SU-DHL-6 (cell line): ENCODE results near the gene REXO4.

ENCODE experiments used
- H2AFZ ChIP-seq: fragments of 200-600 bp; sonication (generic); 2 replicates; pipeline ENCODE4 v1.6.1; 2014; ENCODE audit warnings: low read depth, mild to moderate bottlenecking, moderate library complexity, mixed read lengths, antibody characterized with exemption, low read length; ENCODE audit not compliant: severe bottlenecking
- H3F3A ChIP-seq: fragments of 200-600 bp; shearing (Covaris generic); 2 replicates; pipeline ENCODE4 v1.6.0; 2016; ENCODE audit warnings: antibody characterized with exemption, mild to moderate bottlenecking; ENCODE audit not compliant: insufficient read depth
- H3K27ac ChIP-seq: fragments of 200-600 bp; sonication (generic); 2 replicates; pipeline ENCODE4 v1.5.1; 2016; ENCODE audit warnings: low read depth, mild to moderate bottlenecking, low read length, moderate library complexity, mixed read lengths
- H3K27me3 ChIP-seq: fragments of 200-600 bp; sonication (generic), shearing (Covaris generic); 2 replicates; pipeline ENCODE4 v1.6.0; 2014; ENCODE audit warnings: mild to moderate bottlenecking, low read length
- H3K36me3 ChIP-seq: fragments of 200-600 bp; sonication (generic); 2 replicates; pipeline ENCODE4 v1.6.1; 2014; ENCODE audit warnings: mild to moderate bottlenecking, low read length, mixed read lengths
- H3K4me2 ChIP-seq: fragments of 300-600, 200-600 bp; shearing (Covaris generic), sonication (generic); 2 replicates; pipeline ENCODE4 v1.6.0; 2014; ENCODE audit warnings: low read length, low read depth, mild to moderate bottlenecking; ENCODE audit not compliant: poor library complexity, severe bottlenecking
- H3K4me3 ChIP-seq: fragments of 200-600 bp; sonication (generic); 2 replicates; pipeline ENCODE4 v1.5.1; 2014; ENCODE audit warnings: antibody characterized with exemption, low read length, mild to moderate bottlenecking, mixed read lengths; ENCODE audit not compliant: insufficient read depth, poor library complexity, severe bottlenecking
- H3K79me2 ChIP-seq: fragments of 200-600 bp; sonication (generic); 2 replicates; pipeline ENCODE4 v1.6.1; 2014; ENCODE audit warnings: mild to moderate bottlenecking, low read length, moderate library complexity; ENCODE audit not compliant: insufficient read depth
- H3K9ac ChIP-seq: fragments of 200-600 bp; sonication (generic); 2 replicates; pipeline ENCODE4 v1.7.0; 2014; ENCODE audit warnings: mild to moderate bottlenecking, low read length
- H3K9me2 ChIP-seq: fragments of 200-600 bp; sonication (generic); replicated peaks from 2 replicates; pipeline ENCODE4 v1.6.1; 2014; ENCODE audit warnings: low read length; ENCODE audit not compliant: insufficient read depth
- H3K9me3 ChIP-seq: fragments of 200-600 bp; sonication (generic); 2 replicates; pipeline ENCODE4 v1.6.1; 2014; ENCODE audit warnings: low read length, mixed read lengths; ENCODE audit not compliant: insufficient read depth
- H4K20me1 ChIP-seq: fragments of 200-600 bp; sonication (generic); 2 replicates; pipeline ENCODE4 v1.6.1; 2014; ENCODE audit warnings: low read depth, mild to moderate bottlenecking, antibody characterized with exemption, low read length, moderate library complexity, mixed read lengths
- EZH2phosphoT487 ChIP-seq: fragments of 200-600 bp; sonication (generic), shearing (Covaris generic); conservative IDR thresholded peaks from 2 replicates; pipeline ENCODE4 v1.6.1; 2018; ENCODE audit warnings: mild to moderate bottlenecking, antibody characterized with exemption, low read length, moderate library complexity, mixed read lengths
- TF ChIP-seq, protein P1 (sequence below): fragments of 200-600 bp; sonication (generic); IDR thresholded peaks from one replicate; pipeline ENCODE4 v1.5.1; 2017; ENCODE audit warnings: antibody characterized with exemption, mild to moderate bottlenecking, low read length, moderate library complexity; ENCODE audit not compliant: insufficient read depth, poor library complexity, severe bottlenecking

REXO4 gene

DNA sequence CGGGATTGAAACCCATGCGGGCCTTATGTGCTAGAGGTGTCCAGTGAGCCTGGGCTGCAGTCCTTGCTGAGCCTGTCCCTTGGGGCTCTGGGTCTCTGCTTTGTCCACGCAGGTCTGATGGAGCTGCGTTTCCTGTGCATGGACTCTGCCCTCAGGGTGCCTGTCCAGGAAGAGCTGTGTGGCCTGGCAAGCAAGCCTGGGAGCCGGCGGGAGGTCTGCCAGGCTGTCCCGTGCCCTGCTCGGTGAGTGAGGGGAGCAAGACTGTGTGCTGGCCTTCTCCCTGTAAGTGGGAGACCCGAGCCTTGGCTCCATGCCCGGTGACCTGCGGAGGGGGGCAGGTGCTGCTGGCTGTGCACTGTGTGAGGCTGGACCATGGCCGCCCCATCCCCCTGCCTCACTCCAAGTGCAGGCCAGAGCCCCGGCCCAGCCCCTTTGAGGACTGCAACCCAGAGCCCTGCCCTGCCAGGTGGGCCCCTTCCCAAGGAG lies 30.7 kb upstream of the REXO4 start:
- no peak for TF ChIP-seq EZH2phosphoT487
- TF ChIP-seq, protein P1, sequence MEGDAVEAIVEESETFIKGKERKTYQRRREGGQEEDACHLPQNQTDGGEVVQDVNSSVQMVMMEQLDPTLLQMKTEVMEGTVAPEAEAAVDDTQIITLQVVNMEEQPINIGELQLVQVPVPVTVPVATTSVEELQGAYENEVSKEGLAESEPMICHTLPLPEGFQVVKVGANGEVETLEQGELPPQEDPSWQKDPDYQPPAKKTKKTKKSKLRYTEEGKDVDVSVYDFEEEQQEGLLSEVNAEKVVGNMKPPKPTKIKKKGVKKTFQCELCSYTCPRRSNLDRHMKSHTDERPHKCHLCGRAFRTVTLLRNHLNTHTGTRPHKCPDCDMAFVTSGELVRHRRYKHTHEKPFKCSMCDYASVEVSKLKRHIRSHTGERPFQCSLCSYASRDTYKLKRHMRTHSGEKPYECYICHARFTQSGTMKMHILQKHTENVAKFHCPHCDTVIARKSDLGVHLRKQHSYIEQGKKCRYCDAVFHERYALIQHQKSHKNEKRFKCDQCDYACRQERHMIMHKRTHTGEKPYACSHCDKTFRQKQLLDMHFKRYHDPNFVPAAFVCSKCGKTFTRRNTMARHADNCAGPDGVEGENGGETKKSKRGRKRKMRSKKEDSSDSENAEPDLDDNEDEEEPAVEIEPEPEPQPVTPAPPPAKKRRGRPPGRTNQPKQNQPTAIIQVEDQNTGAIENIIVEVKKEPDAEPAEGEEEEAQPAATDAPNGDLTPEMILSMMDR: no peak
- H3K4me2 ChIP-seq: no peak overlapping the region
- H3K36me3 ChIP-seq: no peaks in the 10 kb centered on the region
- H4K20me1 ChIP-seq: no peaks in the 10 kb centered on the region
- no peaks in the 10 kb centered on the region for H3F3A ChIP-seq
- H3K27me3 ChIP-seq: no peaks in the 10 kb centered on the region
- no peak overlapping the region for H3K9ac ChIP-seq
- no peaks in the 10 kb centered on the region for H3K9me2 ChIP-seq
- no peak overlapping the region for H2AFZ ChIP-seq
- no peak overlapping the region for H3K4me3 ChIP-seq
- H3K27ac ChIP-seq: no peak overlapping the region
- no peaks in the 10 kb centered on the region for H3K79me2 ChIP-seq
- no peaks in the 10 kb centered on the region for H3K9me3 ChIP-seq

DNA sequence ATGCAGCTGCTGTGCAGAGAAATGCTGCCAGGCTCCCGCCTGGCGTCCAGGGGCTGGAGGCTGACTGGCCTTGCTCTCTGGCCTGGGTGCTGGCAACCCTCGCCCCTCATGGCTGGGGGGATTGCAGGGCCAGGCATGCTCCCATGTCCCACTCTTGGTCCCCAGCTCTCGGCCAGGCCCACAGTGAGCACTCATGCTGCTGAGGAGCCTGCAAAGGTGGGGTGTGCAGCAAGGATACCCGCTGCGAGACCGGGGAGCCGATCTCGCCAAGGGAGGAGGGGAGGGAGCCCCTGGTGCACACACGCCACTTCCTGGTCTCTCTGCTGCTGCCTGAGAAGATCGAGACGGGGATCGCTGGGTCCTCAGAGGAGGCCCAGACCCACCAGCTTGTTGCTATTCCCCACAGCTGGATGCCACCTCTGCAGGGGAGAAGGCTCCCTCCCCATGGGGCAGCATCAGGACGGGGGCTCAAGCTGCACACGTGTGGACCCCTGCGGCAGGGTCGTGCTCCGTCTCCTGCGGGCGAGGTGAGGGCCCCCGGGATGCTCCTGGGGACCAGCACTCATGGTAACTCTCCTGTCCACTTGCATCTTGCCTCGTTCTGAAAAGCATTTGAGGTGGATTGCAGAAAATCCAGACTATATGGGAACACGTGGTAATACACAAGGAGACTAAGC lies 27.6 kb upstream of the REXO4 start:
- H3K4me2 ChIP-seq: no peak overlapping the region
- H3K36me3 ChIP-seq: no peaks in the 10 kb centered on the region
- no peaks in the 10 kb centered on the region for H3K27me3 ChIP-seq
- no peak overlapping the region for H3K27ac ChIP-seq
- no peaks in the 10 kb centered on the region for H3K79me2 ChIP-seq
- H4K20me1 ChIP-seq: no peaks in the 10 kb centered on the region
- no peaks in the 10 kb centered on the region for H3F3A ChIP-seq
- TF ChIP-seq, protein P1: no peak
- H3K9me3 ChIP-seq: no peaks in the 10 kb centered on the region
- H3K9ac ChIP-seq: no peak overlapping the region
- no peaks in the 10 kb centered on the region for H3K9me2 ChIP-seq
- no peak overlapping the region for H2AFZ ChIP-seq
- H3K4me3 ChIP-seq: no peak overlapping the region

DNA sequence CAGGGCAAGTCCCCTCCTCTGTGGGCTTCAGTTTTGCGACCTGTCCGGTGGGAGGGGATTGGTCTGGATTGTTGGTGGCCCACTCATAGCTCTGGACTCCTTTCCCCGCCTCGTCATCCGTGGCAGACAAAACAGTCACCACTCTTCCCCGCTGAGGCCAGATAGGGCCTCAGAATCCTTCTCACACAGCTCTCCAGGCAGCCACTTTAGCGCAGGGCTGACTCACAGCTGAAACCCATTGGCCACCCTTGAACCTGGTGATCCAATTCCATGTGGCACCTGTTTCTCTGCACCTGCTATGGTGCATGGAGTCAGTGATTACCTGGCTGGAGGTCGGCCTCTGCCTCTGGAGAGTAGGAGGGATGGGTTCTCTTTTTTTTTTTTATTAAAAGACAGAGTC lies 26.2 kb upstream of the REXO4 start:
- H3K27ac ChIP-seq: no peak overlapping the region
- H3K9me3 ChIP-seq: no peaks in the 10 kb centered on the region
- no peaks in the 10 kb centered on the region for H3K36me3 ChIP-seq
- H3F3A ChIP-seq: no peaks in the 10 kb centered on the region
- H2AFZ ChIP-seq: no peak overlapping the region
- no peaks in the 10 kb centered on the region for H4K20me1 ChIP-seq
- no peak overlapping the region for H3K9ac ChIP-seq
- no peaks in the 10 kb centered on the region for H3K79me2 ChIP-seq
- no peaks in the 10 kb centered on the region for H3K9me2 ChIP-seq
- H3K4me3 ChIP-seq: no peak overlapping the region
- H3K4me2 ChIP-seq: no peak overlapping the region
- no peaks in the 10 kb centered on the region for H3K27me3 ChIP-seq
- TF ChIP-seq, protein P1: no peak
- no peak for TF ChIP-seq EZH2phosphoT487
